Left lobe of liver (tissue), 2 donors: Measurements from ENCODE around the gene FXYD5. TPM values are rescaled to one million over a fixed set of nuclear protein-coding genes. Genes with fewer than 3 reads are reported as not detected.

ENCODE experiments used
- ATAC-seq: fragments of 200-7000 bp; cut with Tn5 transposase; one replicate; pipeline ENCODE4 v1.9.1; 2020; ENCODE audit warnings: mild to moderate bottlenecking, moderate library complexity
- DNase-seq: peaks from one replicate; pipeline ENCODE4 v3.0.0-alpha.2; 2020; ENCODE audit warnings: low spot score
- total RNA-seq: library from RNA; stranded (reverse); gene quantifications from one replicate; pipeline ENCODE4 v1.2.1, GENCODE V29; 2021
- donor health status: DM: no; HTN: no; CAD: no; lungs with moderate emphysema.
- donor health status: DM: no; HTN: yes; CAD: no.

The FXYD5 gene
- total RNA-seq, 1 donor from 2014 or later, result 7.6 TPM

DNA sequence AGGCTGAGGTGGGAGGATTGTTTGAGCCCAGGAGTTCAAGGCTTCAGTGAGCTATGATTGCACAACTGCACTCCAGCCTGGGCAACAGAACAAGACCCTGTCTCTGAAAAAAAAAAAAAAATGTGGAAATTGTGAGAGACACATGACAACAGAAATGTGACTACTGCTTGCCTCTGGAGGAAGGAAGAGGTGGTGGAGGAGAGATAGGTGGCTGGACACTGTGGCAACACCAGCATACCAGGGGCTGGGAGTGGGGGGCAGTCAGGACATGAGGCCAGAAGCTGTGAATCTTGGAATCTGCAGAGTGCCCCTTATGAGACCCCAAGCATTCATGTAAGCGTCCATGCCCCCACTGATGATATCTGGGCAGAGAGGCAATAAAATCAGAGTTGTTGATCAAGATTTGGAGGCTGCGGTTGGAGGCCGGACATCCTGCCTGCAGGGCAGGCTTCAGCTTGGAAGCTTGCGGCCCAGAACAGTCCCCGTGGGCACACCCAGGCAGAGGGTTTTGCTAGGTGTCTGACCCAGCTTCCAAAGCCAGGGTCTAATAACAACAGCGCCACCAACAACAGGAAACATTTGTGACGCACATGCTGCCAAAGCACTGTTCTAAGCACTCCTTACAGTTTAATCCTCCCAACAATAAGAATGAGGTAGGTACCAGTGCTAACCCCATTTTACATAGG, 57.2 kb downstream of the FXYD5 start:
- ATAC-seq, result peak; percentile 67
- DNase-seq, result peak; percentile 57

- ATAC-seq (no peak), DNase-seq (no peak)
These were observed 57.7 kb downstream of the FXYD5 start for GRCh38 chr19:35212241-35212640.

GRCh38 chr19:35213663-35214632, 59.4 kb downstream of the FXYD5 start:
- DNase-seq (peak; percentile 56), ATAC-seq (peak; percentile 55)

GRCh38 chr19:35214766-35215422, 60.4 kb downstream of the FXYD5 start:
- ATAC-seq (no peak), DNase-seq (no peak)

GRCh38 chr19:35216016-35216832, 61.7 kb downstream of the FXYD5 start:
- DNase-seq (no peak), ATAC-seq (no peak)

- ATAC-seq, result peak; percentile 8
- no peak for DNase-seq
These were observed 62.5 kb downstream of the FXYD5 start for GRCh38 chr19:35216833-35217648.

DNA sequence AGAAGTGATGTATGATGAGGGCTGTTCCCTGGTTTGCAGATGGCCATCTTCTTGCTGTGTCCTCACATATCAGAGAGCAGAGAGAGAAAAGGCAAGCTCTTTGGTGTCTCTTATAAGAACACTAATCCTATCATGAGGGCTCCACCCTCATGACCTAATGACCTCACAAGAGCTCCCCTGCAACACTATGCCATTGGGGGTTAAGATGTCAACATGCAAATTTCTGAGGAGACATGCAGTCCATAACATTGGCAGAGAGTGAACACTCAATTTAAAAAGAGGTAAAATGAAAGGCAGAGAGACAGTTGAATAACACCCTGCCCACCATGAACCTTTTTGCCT, 63.1 kb downstream of the FXYD5 start:
- no peak for DNase-seq
- ATAC-seq, result no peak

GRCh38 chr19:35219008-35219407, 64.5 kb downstream of the FXYD5 start:
- ATAC-seq (no peak), DNase-seq (no peak)

Other genes starting within 250 kb of the FXYD5 start
- gene ZNF30, start 227.8 kb upstream of the FXYD5 start, total RNA-seq, result 2.5 TPM
- 2.9 TPM for gene ZNF792, start 190.5 kb upstream of the FXYD5 start, total RNA-seq
- 17.8 TPM for gene GRAMD1A, start 154.4 kb upstream of the FXYD5 start, total RNA-seq
- 4.5 TPM for gene SCN1B, start 124.3 kb upstream of the FXYD5 start, total RNA-seq
- 564 TPM for gene HPN, start 113.0 kb upstream of the FXYD5 start, total RNA-seq
- 1.4 TPM for gene FXYD3, start 38.9 kb upstream of the FXYD5 start, total RNA-seq
- 1.9 TPM for gene LGI4, start 19.7 kb upstream of the FXYD5 start, total RNA-seq
- 280 TPM for gene FXYD1, start 15.9 kb upstream of the FXYD5 start, total RNA-seq
- gene FXYD7, start 11.5 kb upstream of the FXYD5 start, total RNA-seq, result 0.60 TPM
- not detected for gene FAM187B, start 74.0 kb downstream of the FXYD5 start, total RNA-seq
- 103 TPM for gene LSR, start 94.3 kb downstream of the FXYD5 start, total RNA-seq
- gene USF2, start 114.2 kb downstream of the FXYD5 start, total RNA-seq, result 91.7 TPM
- gene HAMP, start 127.8 kb downstream of the FXYD5 start, total RNA-seq, result 37.2 TPM
- gene MAG, start 137.4 kb downstream of the FXYD5 start, total RNA-seq, result 0.81 TPM
- gene CD22, start 174.5 kb downstream of the FXYD5 start, total RNA-seq, result 1.2 TPM
- gene FFAR1, start 193.2 kb downstream of the FXYD5 start, total RNA-seq, result not detected
- gene FFAR3, start 203.7 kb downstream of the FXYD5 start, total RNA-seq, result not detected
- not detected for gene GPR42, start 216.3 kb downstream of the FXYD5 start, total RNA-seq